RWPE2 (cell line): ENCODE results near the gene PRDM1.
A peak's percentile ranks its signal among the peaks of the same experiment; 100 is the strongest.

Experiments used
- ATAC-seq: fragments of 200-7000 bp; cut with Tn5 transposase; 3 replicates; pipeline ENCODE4 v1.9.1; 2021; ENCODE audit warnings: low read depth
- DNase-seq: peaks from one replicate; pipeline ENCODE4 v3.0.0-alpha.2; 2020; ENCODE audit warnings: low spot score
- H3K27ac ChIP-seq: fragments of 450-650 bp; 2 replicates; pipeline ENCODE4 v1.5.1; 2017; ENCODE audit warnings: mild to moderate bottlenecking; ENCODE audit not compliant: poor library complexity, severe bottlenecking
- H3K27me3 ChIP-seq: fragments of 250-450 bp; sonication (Bioruptor Pico); 2 replicates; pipeline ENCODE4 v1.5.1; 2021; ENCODE audit warnings: mild to moderate bottlenecking, moderate library complexity; ENCODE audit not compliant: insufficient read depth, poor library complexity, severe bottlenecking
- H3K36me3 ChIP-seq: fragments of 250-450 bp; sonication (Bioruptor Pico); 2 replicates; pipeline ENCODE4 v1.5.1; 2020; ENCODE audit warnings: low read depth, mild to moderate bottlenecking, moderate library complexity
- H3K4me1 ChIP-seq: fragments of 250-450 bp; sonication (Bioruptor Pico); 2 replicates; pipeline ENCODE4 v1.5.1; 2021; ENCODE audit warnings: mild to moderate bottlenecking, moderate library complexity; ENCODE audit not compliant: insufficient read depth, poor library complexity, severe bottlenecking
- H3K4me3 ChIP-seq: fragments of 250-450 bp; sonication (Bioruptor Pico); 2 replicates; pipeline ENCODE4 v1.5.1; 2021; ENCODE audit warnings: mild to moderate bottlenecking, moderate library complexity; ENCODE audit not compliant: severe bottlenecking
- H3K9me3 ChIP-seq: fragments of 250-450 bp; sonication (Bioruptor Pico); 2 replicates; pipeline ENCODE4 v1.5.1; 2021; ENCODE audit warnings: mild to moderate bottlenecking, moderate library complexity; ENCODE audit not compliant: severe bottlenecking
- TF ChIP-seq, protein P1 (sequence below): fragments of 450-650 bp; IDR thresholded peaks from one replicate; pipeline ENCODE4 v1.5.1; 2017; ENCODE audit warnings: mild to moderate bottlenecking, moderate library complexity; ENCODE audit not compliant: poor library complexity, severe bottlenecking

PRDM1 gene

DNA sequence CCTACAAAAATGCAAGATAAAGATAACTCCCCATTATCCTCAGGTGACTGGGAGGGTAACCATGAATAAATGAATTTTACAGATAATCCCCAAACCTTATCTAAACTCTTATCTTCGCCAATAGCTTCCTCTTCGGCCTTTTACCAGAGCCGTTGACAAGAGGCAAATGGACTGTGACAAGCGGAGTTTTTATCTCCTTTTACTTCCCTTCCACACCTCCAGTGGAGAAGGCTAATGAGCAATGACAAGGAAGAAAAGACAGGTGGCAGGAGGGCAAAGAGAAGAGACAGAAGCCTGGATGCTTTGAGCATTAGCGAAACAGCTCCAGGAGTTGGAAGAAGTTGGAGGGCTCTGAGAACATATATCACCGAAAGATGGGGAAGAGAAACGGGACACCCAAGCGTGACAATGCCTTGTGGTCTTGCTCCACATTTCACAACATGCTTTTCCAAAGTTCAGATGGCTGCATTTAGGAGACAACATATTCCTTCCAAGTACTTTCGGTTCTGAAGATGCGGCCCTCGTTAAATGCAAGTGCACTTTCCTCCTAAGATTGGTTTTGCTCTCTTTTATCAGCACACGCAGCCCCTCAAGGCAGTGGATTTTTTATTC is 69.2 kb downstream of the PRDM1 start:
- no peaks in the 10 kb centered on the region for H3K9me3 ChIP-seq
- H3K27ac ChIP-seq, result no peak overlapping the region
- H3K27me3 ChIP-seq, result no peaks in the 10 kb centered on the region
- peaks cover 10% of the 10 kb centered on the region for H3K4me1 ChIP-seq
- H3K36me3 ChIP-seq, result no peaks in the 10 kb centered on the region
- H3K4me3 ChIP-seq, result no peak overlapping the region
- TF ChIP-seq, protein P1, sequence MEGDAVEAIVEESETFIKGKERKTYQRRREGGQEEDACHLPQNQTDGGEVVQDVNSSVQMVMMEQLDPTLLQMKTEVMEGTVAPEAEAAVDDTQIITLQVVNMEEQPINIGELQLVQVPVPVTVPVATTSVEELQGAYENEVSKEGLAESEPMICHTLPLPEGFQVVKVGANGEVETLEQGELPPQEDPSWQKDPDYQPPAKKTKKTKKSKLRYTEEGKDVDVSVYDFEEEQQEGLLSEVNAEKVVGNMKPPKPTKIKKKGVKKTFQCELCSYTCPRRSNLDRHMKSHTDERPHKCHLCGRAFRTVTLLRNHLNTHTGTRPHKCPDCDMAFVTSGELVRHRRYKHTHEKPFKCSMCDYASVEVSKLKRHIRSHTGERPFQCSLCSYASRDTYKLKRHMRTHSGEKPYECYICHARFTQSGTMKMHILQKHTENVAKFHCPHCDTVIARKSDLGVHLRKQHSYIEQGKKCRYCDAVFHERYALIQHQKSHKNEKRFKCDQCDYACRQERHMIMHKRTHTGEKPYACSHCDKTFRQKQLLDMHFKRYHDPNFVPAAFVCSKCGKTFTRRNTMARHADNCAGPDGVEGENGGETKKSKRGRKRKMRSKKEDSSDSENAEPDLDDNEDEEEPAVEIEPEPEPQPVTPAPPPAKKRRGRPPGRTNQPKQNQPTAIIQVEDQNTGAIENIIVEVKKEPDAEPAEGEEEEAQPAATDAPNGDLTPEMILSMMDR, result no peak
- no peak for DNase-seq
- no peak for ATAC-seq

DNA sequence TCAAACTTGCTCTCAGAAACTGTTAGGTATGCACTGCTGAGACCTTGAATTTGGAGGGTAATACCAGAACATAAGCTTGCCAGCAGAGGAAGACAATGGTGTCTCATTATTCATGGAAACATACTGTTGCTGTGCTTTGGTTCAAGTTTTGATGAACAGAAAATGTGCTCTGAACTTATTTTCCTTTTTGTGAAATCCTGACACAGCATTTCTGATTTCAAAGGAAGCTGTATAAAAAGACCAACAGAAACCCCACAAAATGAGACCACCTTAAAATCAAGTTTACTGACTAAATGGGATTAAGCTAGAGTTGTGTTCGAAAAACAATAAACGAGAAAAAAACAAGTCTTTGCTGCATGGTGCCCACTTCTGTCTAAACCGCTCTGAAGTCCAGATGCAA is 70.3 kb downstream of the PRDM1 start:
- TF ChIP-seq, protein P1, result no peak
- peaks cover 10% of the 10 kb centered on the region for H3K4me1 ChIP-seq
- no peak overlapping the region for H3K27ac ChIP-seq
- no peaks in the 10 kb centered on the region for H3K36me3 ChIP-seq
- no peak overlapping the region for H3K4me3 ChIP-seq
- ATAC-seq (no peak), DNase-seq (no peak)
- H3K9me3 ChIP-seq, result no peaks in the 10 kb centered on the region
- H3K27me3 ChIP-seq, result no peaks in the 10 kb centered on the region

DNA sequence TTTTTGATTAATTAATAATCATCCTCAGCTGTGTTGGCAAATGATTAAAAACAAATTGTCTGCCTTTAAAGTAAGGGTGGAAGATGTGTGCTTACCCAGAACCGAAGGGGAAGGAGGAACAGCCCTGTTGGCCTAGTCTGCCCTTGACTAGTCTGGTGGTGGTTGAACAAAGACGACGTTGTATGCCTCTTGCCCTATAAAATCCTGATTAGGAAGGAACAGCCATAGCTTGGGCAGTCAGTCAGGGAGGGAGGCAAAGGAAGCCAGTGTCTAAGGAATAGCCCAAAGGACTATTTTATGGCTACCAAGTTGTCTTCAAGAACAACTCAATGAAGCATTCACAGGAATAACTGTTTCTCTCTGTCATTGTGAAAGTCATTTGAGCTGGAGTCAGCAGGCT is 70.7 kb downstream of the PRDM1 start:
- no peaks in the 10 kb centered on the region for H3K9me3 ChIP-seq
- no peaks in the 10 kb centered on the region for H3K36me3 ChIP-seq
- no peak overlapping the region for H3K27ac ChIP-seq
- no peak for ATAC-seq
- H3K4me3 ChIP-seq, result no peak overlapping the region
- H3K4me1 ChIP-seq, result peaks cover 10% of the 10 kb centered on the region
- H3K27me3 ChIP-seq, result no peaks in the 10 kb centered on the region
- TF ChIP-seq, protein P1, result no peak
- no peak for DNase-seq

DNA sequence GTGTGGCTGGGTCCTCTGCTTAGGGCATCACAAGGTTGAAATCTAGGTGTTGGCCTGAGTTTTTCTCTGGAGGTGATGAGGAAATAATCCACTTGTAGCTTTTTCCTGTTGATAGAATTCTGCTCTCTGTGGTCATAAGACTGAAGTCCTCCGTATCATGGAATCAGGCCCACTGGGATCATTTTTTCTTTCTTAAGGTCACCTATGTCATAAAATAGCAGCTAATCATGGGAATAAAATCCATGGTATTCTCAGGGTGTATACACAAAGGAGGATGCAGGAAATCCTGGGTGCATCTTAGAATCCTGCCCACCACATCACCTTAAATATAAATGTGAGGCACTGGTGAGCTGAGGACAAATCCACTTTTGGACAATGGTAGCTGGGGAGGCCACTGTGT is 72.7 kb downstream of the PRDM1 start:
- H3K27me3 ChIP-seq, result no peaks in the 10 kb centered on the region
- no peak overlapping the region for H3K4me3 ChIP-seq
- TF ChIP-seq, protein P1, result no peak
- H3K36me3 ChIP-seq, result no peaks in the 10 kb centered on the region
- DNase-seq (no peak), ATAC-seq (no peak)
- H3K9me3 ChIP-seq, result no peaks in the 10 kb centered on the region
- peaks cover 10% of the 10 kb centered on the region for H3K4me1 ChIP-seq
- H3K27ac ChIP-seq, result peak overlapping the region; percentile 48
